HTERT RPE-1 (cell line): ENCODE data around the gene TTLL11.
"Not testable (repeated sequence)": the region's sequence is repeated elsewhere in the genome, so short reads cannot be mapped to it uniquely, and the experiment has no call there.

Experiments
- in situ Hi-C: fragments of 300-500 bp; cut with MboI; formaldehyde crosslinking; loops from 4 replicates; pipeline ENCODE4 v1.14.3; 2020; ENCODE audit warnings: low sequenced_read_pairs

TTLL11 gene

DNA sequence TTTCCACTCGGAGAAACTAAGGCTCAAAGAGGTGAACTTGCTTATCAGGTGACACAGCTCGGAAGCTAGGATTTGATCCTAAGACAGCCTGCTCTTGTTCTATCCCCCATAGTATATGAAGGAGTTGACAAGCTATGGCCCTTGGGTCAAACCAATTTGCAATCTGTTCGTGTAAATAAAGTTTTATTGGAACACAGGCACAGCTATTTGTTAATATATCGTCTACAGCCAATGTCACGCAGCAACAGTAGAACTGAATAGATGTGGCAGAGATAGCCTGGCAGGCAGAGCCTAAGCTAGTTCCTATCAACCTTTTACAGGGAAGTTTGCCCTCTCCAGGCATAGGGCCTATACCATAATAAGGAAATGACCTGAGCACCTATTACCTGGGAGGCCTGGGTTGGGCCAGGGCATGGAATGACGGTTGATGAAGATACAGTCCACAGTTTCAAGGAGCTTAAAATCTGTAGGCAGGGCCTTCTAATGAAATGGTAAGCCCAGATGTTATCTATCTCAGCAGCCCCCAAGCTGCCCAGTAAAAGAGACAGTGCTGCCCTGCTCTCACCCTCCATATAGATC is 179.0 kb downstream of the TTLL11 start:
- in situ Hi-C loops = no loop called here

- in situ Hi-C loops = no loop called here
Measured at GRCh38 chr9:121912812-121913627, 180.1 kb downstream of the TTLL11 start.

DNA sequence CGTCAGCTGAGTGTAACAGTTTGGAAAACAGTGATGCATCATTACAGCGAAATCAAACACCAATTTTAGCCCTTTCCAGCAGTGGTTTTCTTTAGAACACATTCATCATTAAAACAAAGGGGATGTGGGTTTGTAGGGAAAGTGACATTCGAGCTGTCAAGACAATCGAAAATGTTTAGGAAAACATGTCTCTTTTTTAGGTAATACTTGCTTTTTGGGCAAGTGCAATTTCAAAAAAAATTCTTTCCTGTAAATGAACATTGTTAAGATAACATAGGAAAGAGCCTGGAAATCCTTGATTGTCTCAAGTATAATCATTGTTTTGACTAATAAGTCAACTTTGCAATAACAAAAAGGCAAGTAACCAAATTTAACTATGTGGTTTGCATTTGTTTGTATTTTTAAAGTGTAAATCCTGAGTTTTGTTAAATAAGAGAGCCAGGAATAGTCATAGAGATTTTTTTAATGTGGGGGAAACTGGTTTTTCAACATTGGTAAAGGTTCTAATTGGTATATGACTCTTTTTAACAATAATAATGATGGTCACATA is 182.5 kb downstream of the TTLL11 start:
- in situ Hi-C loops = no loop called here

GRCh38 chr9:121909111-121909510 is 184.0 kb downstream of the TTLL11 start:
- in situ Hi-C loops = no loop called here

DNA sequence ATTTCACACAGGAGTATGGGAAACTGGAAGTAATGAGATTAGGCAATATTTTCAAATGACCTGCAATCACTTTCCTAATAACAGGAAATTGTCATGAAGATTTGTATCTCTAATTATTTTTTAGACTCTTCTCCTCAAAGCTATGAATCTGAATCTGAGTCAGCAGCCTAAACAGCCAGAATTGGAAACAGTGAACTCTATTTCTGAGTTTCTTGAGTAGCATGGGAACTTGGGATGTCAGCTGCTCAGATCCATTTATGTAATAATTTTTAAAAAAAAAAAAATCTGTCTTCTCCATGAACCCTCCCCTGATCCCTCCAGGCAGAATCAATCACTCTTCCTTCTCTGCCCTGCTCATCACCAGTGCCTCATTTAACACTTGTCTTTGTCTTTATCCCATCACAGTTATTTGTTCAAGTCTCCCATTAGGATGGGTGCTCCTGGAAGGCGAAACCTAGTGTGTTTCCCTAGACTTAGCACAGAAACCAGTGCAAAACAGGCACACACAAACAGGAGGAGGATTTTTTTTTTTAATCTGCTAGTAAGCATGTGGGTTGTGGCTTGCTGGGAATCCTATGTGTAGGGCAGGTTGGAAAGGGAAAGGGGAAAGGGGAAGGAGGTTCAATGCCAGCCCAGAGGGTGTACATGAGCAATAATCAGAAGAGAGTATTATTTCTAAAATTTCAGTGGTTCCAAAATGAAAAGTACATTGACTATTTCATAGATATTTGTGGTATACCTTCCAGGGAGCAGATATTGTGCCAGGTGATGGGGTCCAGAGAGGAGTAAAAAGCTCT is 186.8 kb downstream of the TTLL11 start:
- in situ Hi-C loops = no loop called here

GRCh38 chr9:121902461-121903135 is 190.5 kb downstream of the TTLL11 start:
- in situ Hi-C loops = no loop called here

GRCh38 chr9:121901616-121902015 is 191.5 kb downstream of the TTLL11 start:
- in situ Hi-C loops = no loop called here

- in situ Hi-C loops = no loop called here
Measured at GRCh38 chr9:121900163-121900562, 192.9 kb downstream of the TTLL11 start.

DNA sequence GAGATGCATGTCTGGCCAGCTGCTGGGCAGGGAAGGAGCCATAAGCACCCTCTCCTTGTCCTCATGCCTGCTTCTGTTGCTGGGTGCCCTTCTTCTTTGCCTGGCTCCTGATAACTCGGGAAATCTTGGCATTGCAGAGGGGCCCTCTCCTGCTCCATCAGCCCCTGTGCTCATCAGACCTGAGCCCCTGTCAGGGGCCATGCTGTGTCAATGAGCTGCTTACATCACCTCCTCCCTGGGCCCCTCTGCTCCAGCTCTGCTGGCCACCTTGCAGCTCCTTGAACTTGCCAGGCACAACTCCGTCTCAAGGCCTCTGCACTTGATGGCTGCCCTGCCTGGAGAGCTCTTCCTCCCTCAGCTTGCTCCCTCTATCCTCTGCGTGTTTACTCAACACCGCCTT is 194.3 kb downstream of the TTLL11 start:
- in situ Hi-C loops = no loop called here

- in situ Hi-C loops = no loop called here
Measured at GRCh38 chr9:121897140-121897539, 196.0 kb downstream of the TTLL11 start.

GRCh38 chr9:121896545-121896943 is 196.6 kb downstream of the TTLL11 start:
- in situ Hi-C loops = no loop called here

DNA sequence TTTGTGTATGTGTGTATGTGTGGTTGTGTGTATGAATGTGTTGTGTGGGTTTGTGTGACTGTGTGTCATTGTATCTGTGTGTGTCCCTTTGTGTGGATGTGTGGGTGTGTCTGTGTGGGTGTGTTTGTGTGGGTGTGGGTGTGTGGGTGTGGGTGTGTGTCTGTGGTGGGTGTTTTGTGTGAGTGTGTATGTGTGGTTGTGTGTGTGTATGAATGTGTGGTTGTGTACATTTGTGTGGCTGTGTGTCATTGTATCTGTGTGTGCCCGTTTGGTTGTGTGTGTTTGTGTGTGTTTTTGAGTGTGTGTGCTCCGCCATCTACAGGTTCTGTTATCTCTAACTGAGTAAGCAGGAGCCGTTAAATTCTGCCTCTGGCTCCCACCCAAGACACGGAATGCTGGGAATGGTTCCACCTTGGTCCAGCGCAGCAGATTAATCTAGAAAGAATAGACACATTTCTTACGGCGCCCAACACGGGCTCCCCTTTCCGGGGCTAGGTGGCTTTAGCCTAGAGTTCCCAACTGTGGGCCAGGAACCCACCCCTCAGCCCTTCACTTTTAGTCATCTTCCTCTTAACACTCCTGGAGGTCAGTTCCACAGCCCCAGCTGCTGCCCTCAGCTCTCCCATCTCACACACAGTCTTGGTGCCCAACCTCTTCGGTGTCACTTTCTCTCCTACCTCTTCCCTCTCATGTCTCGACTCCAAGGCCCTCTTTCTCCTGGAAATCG is 197.1 kb downstream of the TTLL11 start:
- in situ Hi-C loops = no loop called here

DNA sequence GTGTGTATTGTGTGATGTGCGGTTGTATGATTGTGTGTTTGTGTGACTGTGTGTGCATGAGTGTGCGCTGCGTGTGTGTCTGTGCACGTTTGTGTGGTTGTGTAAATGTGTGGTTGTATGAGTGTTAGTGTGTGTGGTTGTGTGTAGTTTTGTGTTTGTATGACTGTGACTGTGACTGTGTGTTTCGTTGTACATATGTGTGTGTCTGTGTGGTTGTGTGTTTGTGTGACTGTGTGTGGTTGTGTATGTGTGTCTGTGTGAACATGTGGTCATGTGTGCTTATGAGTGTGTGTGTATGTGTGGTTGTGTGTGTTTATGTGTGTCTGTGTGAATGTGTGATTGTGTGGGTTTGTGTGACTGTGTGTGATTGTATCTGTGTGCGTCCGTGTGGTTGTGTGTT is 197.8 kb downstream of the TTLL11 start:
- in situ Hi-C loops = no loop called here

DNA sequence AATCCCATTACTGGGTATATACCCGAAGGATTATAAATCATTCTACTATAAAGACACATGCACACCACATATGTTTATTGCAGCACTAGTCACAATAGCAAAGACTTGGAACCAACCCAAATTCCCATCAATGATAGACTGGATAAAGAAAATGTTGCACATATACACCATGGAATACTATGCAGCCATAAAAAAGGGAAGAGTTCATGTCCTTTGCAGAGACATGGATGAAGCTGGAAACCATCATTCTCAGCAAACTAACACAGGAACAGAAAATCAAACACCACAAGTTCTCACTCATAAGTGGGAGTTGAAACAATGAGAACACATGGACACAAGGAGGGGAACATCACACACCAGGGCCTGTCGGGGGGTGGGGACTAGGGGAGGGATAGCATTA is 198.7 kb downstream of the TTLL11 start:
- in situ Hi-C loops = not testable (repeated sequence)

GRCh38 chr9:121893786-121894185 is 199.3 kb downstream of the TTLL11 start:
- in situ Hi-C loops = no loop called here

DNA sequence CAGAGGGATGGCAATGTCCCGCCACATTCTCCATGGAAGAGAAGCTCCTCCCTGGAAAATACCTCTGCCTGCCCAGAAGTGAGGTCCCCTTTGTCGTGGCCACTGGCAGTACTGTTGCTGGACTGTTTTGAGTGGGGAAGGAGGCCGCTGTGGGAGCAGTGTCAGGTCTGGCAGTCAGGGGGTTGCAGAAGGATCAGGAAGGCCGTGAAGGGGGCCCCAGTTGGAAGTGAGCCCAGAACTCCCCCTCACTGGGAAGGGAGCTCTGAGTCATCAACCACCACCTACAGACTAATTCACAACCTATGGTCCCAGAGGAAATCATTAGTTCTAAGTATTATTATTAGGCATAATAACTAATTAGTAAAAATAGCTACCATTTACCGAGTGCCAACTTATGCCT is 200.4 kb downstream of the TTLL11 start:
- in situ Hi-C loops = no loop called here

DNA sequence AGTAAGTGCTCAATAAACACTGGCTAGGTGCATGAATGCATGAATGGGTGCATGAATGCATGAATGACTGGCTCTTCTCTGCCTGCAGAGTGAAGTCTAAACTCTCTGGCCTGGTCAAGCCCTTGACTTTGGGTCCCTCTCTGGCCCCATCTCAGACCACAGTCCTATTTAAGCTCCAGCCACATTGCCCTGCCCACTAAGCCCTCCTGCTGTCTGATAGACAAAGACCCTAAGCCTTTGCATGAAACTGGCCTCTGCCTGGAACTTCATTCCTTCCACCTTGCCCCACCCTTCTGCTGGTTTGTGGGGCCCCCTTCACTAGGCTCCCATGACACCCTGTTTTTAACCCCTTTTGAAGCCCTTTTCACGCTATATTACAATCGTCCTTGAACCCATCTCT is 202.4 kb downstream of the TTLL11 start:
- in situ Hi-C loops = no loop called here

DNA sequence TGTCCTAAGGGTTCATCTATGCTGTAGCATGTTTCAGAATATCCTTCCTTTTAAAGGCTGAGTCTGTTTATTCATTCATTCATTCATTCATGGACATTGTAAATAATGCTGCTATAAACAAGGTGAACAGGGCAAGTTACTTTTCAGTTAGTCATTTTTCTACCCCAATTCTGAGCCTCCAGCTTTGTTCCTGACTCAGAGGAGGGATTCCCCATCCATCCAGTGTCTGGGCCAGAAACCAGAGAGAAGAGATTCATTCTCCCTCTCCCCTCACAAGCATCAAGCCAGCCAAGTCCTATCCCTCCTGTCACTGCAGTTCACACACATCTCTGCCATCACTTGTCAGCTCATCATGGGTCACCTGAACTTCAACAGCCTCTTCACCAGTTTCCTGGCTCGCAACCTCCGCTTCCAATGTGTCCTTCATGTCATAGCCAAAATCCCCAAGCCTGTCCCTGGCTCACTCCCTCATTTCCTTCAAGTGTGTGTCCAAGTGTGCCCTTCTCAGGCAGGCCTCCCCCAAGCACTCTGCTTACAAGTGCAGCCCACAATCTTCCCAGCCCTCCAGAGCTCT is 203.0 kb downstream of the TTLL11 start:
- in situ Hi-C loops = no loop called here

DNA sequence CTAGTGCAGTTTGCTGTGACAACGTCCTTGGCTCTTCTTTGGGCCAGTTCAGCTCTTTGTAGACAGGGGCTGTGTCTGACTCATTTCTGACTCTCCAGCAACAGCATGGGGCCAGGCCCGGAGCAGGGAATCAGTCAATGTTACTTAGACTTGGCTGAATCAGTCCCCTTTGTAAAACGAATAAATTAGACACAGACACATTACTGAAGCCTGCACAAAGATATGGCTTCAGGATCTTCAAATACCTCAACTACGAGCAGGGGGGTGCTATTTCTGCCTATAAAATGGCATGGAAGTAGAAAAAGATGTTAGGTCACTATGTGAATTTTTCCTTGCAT is 204.7 kb downstream of the TTLL11 start:
- in situ Hi-C loops = no loop called here
